ENCODE data around the gene ATP10A.

ATP10A gene

GRCh38 chr15:25869701-25870100 lies 6.6 kb upstream of the ATP10A start:
- H3K27ac ChIP-seq: no peak overlapping the region
- POLR2A ChIA-PET (ENCODE audit: low non-redundant PET): no interaction called here
- no peak for DNase-seq (ENCODE audit: low spot score)
- TF ChIP-seq CTCF (conservative IDR thresholded peaks at IDR 0.05; ENCODE audit: low read depth): no peak
- CTCF ChIA-PET: no interaction called here

DNA sequence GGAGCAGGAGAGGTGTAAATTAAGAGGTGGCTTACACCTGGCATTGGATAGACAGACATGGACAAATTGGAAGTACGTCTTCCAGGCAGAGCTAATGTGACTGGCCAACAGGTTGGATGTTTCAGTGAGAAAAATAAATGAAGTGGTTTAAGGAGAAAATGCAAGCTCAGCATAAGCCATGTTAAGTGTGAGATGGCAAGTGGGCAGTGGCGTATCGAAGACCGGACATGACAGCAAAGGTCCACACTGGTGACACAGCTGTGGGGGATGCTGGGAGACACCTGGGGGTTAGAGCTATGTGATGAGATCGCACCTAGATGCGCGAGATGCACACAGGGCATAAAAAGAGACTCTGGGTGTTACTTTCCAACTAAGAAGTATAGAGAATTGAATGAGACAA lies 3.7 kb upstream of the ATP10A start:
- H3K27ac ChIP-seq: no peak overlapping the region
- DNase-seq (ENCODE audit: low spot score): no peak
- POLR2A ChIA-PET (ENCODE audit: low non-redundant PET): no interaction called here
- no peak for TF ChIP-seq CTCF (conservative IDR thresholded peaks at IDR 0.05; ENCODE audit: low read depth)
- CTCF ChIA-PET: no interaction called here

GRCh38 chr15:25866251-25866650 lies 3.1 kb upstream of the ATP10A start:
- no peak overlapping the region for H3K27ac ChIP-seq
- ChIA-PET CTCF (interaction anchor here (0.6 kb wide), 1 partner anchor 213 kb away, joined by 4 read pairs; no protein-coding TSS in a partner anchor), POLR2A (ENCODE audit: low non-redundant PET) (no interaction called here)
- no peak for DNase-seq (ENCODE audit: low spot score)
- TF ChIP-seq CTCF (conservative IDR thresholded peaks at IDR 0.05; ENCODE audit: low read depth): no peak

GRCh38 chr15:25864966-25865365 lies 1.8 kb upstream of the ATP10A start:
- H3K27ac ChIP-seq: no peak overlapping the region
- ChIA-PET POLR2A (ENCODE audit: low non-redundant PET) (no interaction called here), CTCF (no interaction called here)
- DNase-seq (ENCODE audit: low spot score): no peak
- no peak for TF ChIP-seq CTCF (conservative IDR thresholded peaks at IDR 0.05; ENCODE audit: low read depth)

DNA sequence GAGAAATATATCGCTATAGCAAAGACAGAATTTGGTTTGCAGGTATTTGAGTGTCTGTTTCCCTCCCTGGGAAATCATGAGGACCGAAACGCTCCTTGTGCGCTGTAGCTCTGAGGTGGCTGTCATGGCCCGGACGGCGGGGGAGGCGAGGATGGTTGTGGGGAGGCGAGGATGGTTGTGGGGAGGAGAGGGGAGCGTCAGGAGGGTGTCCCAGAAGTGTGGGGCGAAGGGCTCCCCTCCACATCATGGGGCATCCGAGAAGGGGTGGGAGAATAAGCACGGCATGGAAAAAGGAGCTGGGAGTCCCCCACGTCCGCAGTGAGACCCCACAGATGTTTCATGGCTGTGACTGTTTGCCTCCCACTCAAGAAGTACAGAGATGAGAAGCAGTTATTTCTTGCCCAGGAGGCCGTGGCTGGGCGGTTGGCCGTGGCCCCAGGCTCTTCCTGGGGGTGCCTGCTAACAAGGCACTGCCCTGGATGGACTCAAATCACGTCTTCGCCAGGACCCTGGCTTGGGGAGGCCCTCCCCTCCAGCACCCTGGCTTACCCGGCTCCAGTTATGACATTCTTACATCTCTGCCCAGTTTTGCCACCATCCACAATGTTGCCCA lies 947 bp upstream of the ATP10A start:
- no peak overlapping the region for H3K27ac ChIP-seq
- TF ChIP-seq CTCF (conservative IDR thresholded peaks at IDR 0.05; ENCODE audit: low read depth): no peak
- POLR2A ChIA-PET (ENCODE audit: low non-redundant PET): no interaction called here
- CTCF ChIA-PET: interaction anchor here (0.6 kb wide), 1 partner anchor 13 kb away, joined by 3 read pairs; no protein-coding TSS in a partner anchor
- DNase-seq (ENCODE audit: low spot score): no peak

DNA sequence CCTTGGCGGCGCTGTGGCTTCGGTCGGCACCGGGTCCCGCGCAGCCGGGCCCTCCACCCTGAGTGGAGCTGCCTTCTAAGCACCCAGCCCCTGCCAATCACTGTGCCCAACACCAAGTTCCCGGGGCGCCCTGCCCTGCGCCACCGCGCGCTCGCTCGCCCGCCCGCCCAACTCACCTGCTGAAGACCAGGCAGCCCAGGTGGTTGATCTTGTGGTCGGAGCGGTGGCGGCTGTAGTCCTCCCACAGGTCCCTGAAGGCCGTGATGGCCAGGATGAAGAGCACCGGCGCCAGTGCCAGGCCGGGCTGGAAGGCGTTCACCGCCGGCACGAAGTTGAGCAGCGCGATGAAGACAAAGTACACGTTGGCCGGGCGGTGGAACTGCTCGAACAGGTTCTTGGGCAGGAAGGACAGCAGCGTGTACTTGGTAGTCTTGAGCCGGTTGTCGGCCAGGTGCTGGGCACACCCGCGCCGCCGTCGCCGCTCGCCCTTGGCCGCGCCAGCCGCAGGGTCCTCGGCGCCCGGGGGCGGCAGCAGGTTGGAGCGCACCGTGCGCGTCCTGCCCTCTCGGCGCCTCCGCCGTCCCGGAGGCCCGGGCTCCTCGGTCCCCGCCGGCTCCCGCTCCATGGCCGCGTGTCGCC lies 536 bp downstream of the ATP10A start:
- no peak for DNase-seq (ENCODE audit: low spot score)
- ChIA-PET POLR2A (ENCODE audit: low non-redundant PET) (no interaction called here), CTCF (no interaction called here)
- no peak for TF ChIP-seq CTCF (conservative IDR thresholded peaks at IDR 0.05; ENCODE audit: low read depth)
- peak overlapping the region; percentile 60 for H3K27ac ChIP-seq
